Dermis blood vessel endothelial cell (primary cell): ENCODE measurements around the gene TJP3. TPM values are rescaled to one million over a fixed set of nuclear protein-coding genes. Genes with fewer than 3 reads are reported as not detected.
"Not testable (repeated sequence)": the region's sequence is repeated elsewhere in the genome, so short reads cannot be mapped to it uniquely, and the experiment has no call there.

Source experiments
- DNase-seq: peaks from one replicate; pipeline ENCODE4 v3.0.0; 2010
- total RNA-seq: library from RNA; depleted of rRNA; stranded (reverse); fragments of >200 nt; gene quantifications from 2 replicates; pipeline ENCODE4 v1.2.3, GENCODE V29; 2014

The TJP3 gene
- total RNA-seq = 0.09 and 0.51 TPM in 2 replicates

GRCh38 chr19:3708207-3708931 lies at the start of gene TJP3:
TJP3 (plus strand) TSS chr19:3708384; CDS start chr19:3728433, 20,049 bp downstream.
- no peak for DNase-seq

GRCh38 chr19:3658870-3659745 lies 49.1 kb upstream of the TJP3 start:
- no peak for DNase-seq

GRCh38 chr19:3659746-3660112 lies 48.5 kb upstream of the TJP3 start:
- DNase-seq = no peak

GRCh38 chr19:3660493-3661219 lies 47.5 kb upstream of the TJP3 start:
- peak; percentile 63 for DNase-seq

- peak; percentile 37 for DNase-seq
These were observed 46.6 kb upstream of the TJP3 start for GRCh38 chr19:3661284-3662238.

- no peak for DNase-seq
These were observed 44.3 kb upstream of the TJP3 start for GRCh38 chr19:3663838-3664237.

- no peak for DNase-seq
These were observed 43.1 kb upstream of the TJP3 start for GRCh38 chr19:3664879-3665642.

- DNase-seq = peak; percentile 67
These were observed 42.3 kb upstream of the TJP3 start for GRCh38 chr19:3665681-3666544.

GRCh38 chr19:3666545-3666856 lies 41.7 kb upstream of the TJP3 start:
- not testable (repeated sequence) for DNase-seq

- no peak for DNase-seq
These were observed 41.0 kb upstream of the TJP3 start for GRCh38 chr19:3667037-3667638.

GRCh38 chr19:3667766-3668165 lies 40.4 kb upstream of the TJP3 start:
- no peak for DNase-seq

- no peak for DNase-seq
These were observed 39.7 kb upstream of the TJP3 start for GRCh38 chr19:3668331-3669081.

- DNase-seq = no peak
These were observed 38.9 kb upstream of the TJP3 start for GRCh38 chr19:3669082-3669946.

GRCh38 chr19:3669947-3670795 lies 38.0 kb upstream of the TJP3 start:
- peak; percentile 93 for DNase-seq

- DNase-seq = peak; percentile 92
These were observed 37.1 kb upstream of the TJP3 start for GRCh38 chr19:3670796-3671679.
